ENCODE data around the gene OR13F1.
"Not testable (repeated sequence)": the region's sequence is repeated elsewhere in the genome, so short reads cannot be mapped to it uniquely, and the experiment has no call there.

The OR13F1 gene

GRCh38 chr9:104503963-104504362 is at the start of gene OR13F1:
TSS of gene OR13F1 (plus strand) at chr9:104504263. CDS start at chr9:104504263, 0 bp downstream.
- DNase-seq (ENCODE audit: low read depth): no peak

DNA sequence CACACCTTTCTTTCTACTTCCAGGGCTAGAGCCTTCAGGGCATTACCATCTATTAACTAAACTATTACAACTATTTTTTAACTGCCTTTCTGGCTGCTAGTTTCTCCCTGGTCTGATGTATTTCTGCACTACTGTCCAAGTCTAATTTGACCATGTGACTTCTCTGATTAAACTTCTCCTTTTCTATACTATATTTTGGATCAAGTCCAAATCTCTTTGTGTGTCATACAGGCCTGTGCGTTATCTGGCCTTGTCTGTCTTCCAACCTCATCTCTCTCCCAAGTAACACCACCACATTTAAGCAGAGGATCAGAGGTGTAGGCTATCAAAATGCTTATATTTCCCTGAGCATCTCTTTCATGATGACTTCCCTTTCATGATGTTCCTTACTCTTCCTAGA is 47.2 kb upstream of the OR13F1 start:
- no peak for DNase-seq (ENCODE audit: low read depth)

DNA sequence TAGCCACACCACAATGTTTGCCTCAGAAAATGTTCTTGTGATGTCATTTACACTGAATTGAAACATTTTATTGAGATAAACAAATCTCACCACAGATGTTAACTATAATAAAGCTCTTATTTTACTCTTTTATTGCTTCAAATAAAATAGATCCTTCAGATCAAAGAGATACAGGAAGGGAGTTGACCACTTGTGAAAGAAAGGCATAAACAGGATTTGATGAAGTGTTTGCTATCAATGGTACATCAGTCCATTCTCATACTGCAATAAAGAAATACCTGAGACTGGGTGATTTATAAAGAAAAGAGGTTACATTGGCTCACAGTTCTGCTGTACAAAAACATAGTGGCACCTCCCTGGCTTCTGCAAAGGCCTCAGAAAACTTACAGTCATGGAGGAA is 40.2 kb upstream of the OR13F1 start:
- DNase-seq (ENCODE audit: low read depth): no peak

DNA sequence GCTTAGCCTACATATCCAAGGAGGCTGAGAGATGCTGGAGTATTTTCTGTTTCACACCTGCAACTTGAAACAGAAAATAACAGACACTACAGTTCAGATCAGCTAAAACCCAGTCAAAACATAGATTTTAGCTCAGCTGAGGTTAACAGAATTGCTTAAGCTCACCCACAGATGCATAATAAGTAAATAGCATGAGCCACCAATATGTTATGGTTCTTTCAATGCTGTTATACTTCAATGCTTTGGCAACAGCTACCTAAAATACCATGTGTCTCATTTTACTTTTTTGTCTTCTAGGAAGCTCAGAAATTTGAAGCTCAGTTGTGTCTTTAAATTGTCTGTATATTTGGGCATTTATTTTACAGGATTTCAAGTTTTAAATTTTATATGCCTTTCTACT is 35.8 kb upstream of the OR13F1 start:
- DNase-seq (ENCODE audit: low read depth): no peak

- no peak for DNase-seq (ENCODE audit: low read depth)
These were observed 21.0 kb upstream of the OR13F1 start for GRCh38 chr9:104482921-104483570.

DNA sequence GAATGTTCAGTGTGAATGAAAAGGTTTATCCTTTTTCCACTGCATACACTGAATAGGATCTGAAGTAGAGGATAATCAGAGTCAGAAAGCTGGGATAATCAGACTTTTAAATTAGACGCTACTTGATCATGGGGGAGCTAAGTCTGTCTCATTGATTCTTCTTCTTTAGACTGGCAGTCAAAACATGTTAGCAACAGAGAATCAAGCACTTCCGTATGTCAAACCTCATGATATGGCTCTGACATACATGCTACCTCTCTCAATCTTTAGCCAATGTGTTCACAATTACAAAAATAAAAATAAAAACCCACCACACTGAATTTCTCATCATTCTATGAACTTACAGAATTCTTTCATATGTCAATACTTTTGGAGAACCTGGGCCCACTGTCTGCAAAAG is 19.0 kb upstream of the OR13F1 start:
- no peak for DNase-seq (ENCODE audit: low read depth)

GRCh38 chr9:104494808-104495207 is 9.3 kb upstream of the OR13F1 start:
- DNase-seq (ENCODE audit: low read depth): peak; percentile 14

DNA sequence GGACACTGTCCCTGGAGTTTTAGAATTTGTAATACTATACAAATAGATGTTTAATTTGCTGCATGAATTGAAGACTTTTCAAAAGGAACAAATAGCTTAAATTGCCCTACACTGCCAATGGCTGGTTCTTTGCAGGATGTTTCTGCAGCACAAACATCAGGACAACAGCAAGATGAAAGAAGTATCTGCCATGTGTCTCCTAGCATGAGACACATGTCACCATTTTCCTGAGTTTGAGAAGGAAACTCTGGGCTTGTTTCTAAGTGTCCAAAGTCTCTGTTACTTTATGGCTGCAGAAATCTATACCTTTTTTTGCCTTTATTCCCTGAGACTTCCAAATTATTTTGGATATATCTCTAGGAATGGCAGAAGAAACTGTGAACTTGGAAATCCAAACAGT is 623 bp upstream of the OR13F1 start:
- no peak for DNase-seq (ENCODE audit: low read depth)

- DNase-seq (ENCODE audit: low read depth): no peak
These were observed 2.5 kb downstream of the OR13F1 start for GRCh38 chr9:104506565-104506964.

GRCh38 chr9:104514901-104515300 is 10.8 kb downstream of the OR13F1 start:
- no peak for DNase-seq (ENCODE audit: low read depth)

- not testable (repeated sequence) for DNase-seq (ENCODE audit: low read depth)
These were observed 16.2 kb downstream of the OR13F1 start for GRCh38 chr9:104520241-104520640.

- no peak for DNase-seq (ENCODE audit: low read depth)
These were observed 23.0 kb downstream of the OR13F1 start, which contains the start of gene OR13C4 for GRCh38 chr9:104527109-104527508. TSS of gene OR13C4 (minus strand) at chr9:104527209. CDS start at chr9:104527209, 0 bp downstream.

GRCh38 chr9:104536756-104537155 is 32.7 kb downstream of the OR13F1 start, which contains the start of gene OR13C3:
TSS of gene OR13C3 (minus strand) at chr9:104536856. CDS start at chr9:104536723, 133 bp downstream.
- DNase-seq (ENCODE audit: low read depth): no peak

DNA sequence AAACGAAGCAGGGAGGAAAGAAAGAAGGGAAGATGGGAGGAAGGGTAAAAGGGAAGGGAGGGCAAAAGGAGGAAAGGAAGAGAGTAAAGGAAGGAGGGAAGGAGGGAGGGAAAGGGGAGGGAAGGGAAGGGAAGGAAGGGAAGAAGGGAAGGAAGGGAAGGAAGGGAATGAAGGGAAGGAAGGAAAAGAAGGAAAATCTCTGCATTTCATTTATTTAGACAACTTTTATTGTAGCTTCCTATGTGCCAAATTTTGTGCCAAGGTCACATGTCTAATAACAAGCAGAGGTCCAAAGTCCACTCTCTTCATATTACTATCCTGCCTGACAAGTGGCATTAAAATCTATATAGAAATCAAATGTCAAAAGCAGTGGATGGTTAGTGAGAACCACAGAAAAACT is 35.2 kb downstream of the OR13F1 start:
- DNase-seq (ENCODE audit: low read depth): no peak

DNA sequence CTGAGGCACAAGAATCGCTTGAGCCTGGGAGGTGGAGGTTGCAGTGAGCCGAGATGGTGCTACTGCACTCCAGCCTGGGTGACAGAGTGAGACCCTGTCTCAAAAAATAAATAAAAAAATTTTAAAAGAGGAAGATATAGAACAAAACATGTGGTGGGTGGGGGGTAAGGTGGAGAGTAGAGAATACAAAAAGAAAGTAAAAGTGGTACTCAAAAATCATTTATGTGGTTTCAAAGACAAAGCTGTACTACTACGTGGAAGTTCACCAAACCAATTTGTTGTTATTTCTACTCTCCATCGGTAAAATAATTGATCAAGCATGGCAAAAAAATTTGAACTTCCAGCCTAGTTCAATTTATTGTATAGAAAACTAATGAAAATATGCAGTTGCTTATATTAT is 40.6 kb downstream of the OR13F1 start:
- no peak for DNase-seq (ENCODE audit: low read depth)

DNA sequence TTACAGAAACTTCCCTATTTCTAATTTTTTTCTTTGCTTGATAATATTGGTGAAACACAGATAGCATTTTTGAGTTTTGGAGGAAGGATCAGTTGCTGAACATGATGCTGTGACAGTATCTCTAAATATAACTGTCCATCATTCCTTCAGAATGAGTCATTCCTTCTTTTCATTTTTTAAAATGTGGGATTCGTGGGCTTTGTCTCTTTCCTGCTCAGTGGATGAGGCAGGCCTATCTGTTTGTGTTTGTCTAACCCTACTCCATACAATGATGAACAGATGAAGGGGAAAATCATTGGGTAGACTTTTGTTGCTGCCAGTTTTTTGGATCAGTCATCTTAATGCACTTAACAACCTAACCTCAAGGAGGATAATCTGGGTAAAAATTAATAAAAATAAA is 49.2 kb downstream of the OR13F1 start:
- peak; percentile 12 for DNase-seq (ENCODE audit: low read depth)

Measured in iris pigment epithelial cell (primary cell).